NK-92 treated with Interleukin-12 subunit alpha and Interleukin-12 subunit beta, amount 100 ng/mL, for 24 hours (cell line): ENCODE results near the gene CPM.

Experiments
- DNase-seq: peaks from one replicate; lab custom pipeline; 2025; lab: John Stamatoyannopoulos, UW

The CPM gene

DNA sequence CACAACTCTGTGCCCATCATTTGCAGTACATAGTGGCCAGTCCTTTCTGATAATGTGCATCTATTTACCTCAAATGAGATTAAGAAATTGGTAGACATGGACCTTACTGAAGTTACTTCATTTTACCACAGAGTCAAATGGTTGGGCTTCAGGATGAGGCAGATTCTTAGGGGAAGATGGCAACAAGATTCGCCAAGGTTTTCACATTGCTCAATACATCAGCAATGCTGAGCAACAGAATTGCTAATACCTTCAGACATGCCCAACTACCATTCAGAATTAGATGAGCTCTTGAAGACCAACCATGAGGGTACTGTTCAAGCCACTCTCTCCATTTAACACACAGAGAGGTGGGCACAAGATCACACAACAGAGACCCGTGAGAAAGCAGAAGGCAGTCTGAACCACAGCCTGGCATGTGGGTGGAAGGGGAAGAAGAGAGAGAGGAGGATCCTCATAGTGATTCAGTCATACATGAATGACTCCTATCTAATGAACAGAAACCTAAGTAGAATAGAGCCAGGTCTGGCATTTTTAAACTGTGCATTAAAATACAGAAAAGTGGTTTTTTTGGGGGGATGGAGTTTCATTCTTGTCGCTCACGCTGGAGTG, 28.5 kb downstream of the CPM start:
- DNase-seq: no peak

DNA sequence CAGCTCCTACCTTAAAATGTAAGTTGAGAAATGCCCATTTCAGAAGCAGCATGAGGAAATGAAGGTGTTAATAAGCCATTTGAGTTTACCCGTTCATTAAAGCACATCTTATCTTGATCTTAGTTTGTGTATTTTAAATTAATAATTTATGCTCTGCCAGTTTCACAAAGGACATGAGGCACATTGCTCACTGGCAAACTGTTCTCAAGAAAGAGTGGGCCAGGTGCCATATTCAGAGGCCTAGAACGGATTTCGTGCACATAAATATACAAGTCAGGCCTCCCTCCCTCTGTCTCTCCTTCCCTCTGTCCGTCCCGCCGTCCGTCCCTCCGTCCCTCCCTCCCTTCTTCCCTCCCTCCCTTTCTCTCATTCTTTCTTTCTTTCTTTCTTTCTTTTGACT, 29.5 kb downstream of the CPM start:
- DNase-seq: no peak

DNA sequence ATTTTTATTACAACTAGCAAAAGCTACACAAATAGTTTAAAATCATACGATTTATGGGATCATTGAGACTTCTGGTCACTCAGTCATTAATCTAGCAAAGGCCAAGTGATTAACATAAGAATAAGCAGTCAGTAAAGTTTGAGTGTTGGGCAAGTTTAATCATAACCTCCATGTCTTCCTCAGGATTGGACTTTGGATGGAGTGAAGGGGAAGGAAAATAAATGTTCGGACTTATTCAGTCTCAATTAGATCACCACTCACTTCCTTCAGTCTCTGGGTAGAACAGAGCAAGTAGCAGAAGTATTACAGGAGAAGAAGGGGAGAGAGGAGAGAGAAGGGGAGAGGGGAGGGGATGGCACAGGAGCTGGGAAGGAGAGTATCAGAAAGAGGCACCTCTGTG, 31.4 kb downstream of the CPM start:
- no peak for DNase-seq

DNA sequence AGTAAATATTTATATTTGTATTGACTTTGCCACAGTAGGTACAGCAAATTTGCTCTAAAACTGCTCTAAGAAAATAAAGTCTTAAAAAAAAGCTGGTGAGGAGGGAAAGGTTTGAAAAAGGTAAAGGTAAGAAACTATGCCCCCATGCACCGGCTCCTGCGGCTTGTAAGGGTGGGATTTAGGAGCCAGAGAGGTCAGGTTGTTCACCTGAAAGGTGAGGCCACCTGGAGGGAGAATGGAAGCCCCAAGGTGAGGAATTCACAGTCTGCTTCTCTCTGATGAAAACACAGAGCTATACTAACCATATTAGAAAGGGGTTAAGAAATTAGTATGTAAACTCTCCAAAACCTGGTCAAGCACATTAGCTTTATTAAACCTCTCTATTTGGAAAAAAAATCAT, 31.8 kb downstream of the CPM start:
- DNase-seq: no peak

DNA sequence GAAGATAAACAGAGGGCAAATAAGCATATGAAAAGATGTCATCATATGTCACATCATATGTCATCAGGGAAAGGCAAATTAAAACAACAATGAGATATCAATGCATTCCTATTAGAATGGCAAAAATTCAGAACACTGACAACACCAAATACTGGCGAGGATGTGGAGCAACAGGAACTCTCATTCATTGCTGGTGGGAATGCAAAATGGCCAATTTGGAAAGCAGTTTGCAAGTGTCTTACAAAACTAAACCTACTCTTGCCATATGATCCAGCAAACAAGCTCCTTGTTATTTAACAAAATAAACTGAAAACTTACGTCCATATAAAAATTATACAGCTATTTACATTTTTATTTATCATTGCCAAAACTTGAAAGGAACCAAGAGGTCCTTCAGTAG, 32.7 kb downstream of the CPM start:
- no peak for DNase-seq

DNA sequence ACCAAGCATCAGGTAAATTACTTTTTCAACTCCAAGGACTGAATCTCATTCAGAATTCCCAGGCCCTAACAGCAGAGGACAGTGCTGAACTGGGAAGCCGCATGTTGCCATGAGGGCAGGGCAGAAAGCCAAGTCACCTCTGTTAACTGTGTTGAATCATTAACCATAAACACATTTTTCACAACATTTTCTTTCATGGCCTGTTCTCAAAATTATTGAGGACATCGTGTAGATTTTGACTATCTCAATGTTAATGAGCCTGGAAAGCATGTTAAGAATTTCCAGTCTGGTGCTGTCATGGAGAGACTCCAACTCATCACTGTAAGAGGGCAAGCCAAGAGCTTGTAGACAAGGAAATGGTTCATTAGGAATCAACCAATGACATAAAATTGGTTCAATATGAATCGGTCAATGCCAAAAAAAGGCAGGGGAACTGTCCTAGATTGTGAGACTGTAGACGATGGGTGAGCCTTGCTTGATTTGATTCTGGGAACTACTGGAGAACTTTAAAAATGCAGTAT, 33.7 kb downstream of the CPM start:
- no peak for DNase-seq

DNA sequence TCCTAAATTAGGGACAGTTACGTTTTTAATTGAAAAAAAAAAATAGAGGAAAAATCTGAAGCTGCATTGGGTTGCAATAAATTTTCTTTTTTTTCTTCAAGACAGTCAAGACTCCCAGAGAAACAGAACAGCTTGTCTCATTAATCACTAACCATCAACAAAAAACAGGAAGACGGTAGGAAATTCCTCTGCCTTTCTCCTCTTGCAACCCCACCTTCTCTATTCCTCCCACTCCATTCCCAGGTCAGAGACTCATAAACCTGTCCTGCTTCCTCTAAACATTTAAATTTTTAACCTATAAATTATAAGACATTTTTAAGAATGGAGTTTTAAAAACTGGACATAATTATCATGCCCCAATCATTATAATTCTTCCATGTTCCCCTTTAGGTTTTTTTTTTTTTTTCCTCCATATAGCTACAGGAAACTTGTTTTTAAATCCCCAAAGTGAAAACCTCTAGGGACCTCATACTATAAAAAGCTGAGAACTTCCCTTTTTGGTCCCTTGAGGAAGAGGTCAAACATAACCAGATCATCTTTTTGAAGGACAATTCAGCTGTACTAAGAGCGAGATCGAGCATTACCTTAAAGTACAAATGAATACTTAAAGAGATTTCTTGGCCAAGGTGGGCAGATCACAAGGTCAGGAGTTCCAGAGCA, 36.0 kb downstream of the CPM start:
- DNase-seq: no peak

DNA sequence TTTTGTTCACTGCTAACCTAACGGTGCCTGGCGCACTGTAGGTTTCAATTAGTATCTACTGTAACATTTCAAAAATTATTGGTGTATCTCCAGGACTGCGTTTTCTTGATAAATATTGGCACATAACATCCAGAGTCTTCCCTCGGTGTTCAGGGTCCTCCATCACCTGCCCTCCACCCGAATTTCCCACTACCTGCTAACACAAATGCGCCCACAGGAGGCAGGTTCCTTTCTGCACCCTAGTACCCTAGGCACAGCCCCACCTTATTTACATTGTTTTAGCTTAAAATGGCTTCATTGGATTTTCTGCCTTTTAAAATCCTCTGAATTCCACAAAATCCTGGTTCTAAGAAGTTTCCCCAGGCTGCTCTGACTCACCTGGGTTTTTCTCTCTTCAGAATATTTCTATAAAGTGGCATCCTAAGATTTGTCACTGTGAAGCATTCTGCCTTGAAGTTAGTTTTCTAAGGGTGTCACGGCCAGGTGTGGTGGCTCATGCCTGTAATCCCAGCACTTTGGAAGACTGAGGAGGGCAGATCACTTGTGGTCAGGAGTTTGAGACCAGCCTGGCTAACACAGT, 38.6 kb downstream of the CPM start:
- DNase-seq: no peak

DNA sequence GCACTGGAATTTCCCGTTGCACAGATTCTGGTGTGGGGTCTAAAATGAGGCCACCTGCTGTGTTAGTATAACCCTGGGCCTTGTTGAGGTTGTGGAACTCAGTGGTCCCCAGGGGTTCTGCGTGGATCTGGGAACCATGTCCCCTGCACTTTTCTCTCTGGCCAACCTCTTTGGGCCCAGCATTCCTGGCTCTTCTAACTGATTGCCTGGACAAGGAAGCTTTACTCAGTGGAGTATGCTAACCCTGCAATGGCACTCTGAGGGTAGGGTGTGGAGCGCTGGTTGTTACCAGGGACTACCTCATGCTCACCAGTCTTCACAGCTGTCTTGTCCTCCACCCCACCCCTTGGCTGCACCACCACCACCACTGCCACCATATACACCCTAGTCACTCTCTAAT, 39.2 kb downstream of the CPM start:
- DNase-seq: no peak

DNA sequence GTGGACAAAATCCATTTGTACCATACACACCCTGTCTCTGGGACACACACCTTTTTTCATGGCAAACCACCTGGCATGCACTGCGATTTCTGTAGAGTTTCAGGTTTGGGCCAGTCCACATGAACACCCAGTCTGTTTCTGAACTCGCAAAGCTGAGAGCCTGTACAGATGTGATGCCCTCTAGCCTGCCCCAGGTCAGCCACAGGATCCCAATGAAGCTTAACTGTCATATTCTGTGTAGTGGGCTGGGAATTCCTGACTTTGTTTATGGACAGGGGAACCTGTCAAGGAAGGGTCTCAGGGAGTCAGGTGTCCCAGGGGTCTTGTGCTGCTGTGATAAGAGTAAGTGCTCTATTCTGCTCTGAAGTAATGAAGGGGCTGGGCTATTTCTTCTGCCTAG, 39.8 kb downstream of the CPM start:
- no peak for DNase-seq

DNA sequence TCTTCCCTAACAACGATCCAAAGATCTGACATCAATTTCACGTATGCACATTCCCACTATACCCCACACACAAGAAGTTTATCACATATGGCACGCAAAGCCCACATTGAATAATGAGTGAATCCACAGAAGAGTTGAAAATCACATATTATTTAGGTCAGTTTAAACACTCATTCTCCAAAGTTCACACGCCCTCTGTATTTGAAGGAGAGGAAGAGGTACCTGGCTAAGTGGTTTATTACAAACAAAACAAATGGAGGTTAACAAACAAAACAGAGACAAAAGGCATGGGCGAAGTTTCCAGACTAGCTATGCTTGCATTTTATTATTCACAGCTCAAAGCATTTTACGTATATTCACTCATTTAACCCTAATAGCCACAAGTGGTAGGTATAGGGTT, 41.8 kb downstream of the CPM start:
- DNase-seq: no peak

DNA sequence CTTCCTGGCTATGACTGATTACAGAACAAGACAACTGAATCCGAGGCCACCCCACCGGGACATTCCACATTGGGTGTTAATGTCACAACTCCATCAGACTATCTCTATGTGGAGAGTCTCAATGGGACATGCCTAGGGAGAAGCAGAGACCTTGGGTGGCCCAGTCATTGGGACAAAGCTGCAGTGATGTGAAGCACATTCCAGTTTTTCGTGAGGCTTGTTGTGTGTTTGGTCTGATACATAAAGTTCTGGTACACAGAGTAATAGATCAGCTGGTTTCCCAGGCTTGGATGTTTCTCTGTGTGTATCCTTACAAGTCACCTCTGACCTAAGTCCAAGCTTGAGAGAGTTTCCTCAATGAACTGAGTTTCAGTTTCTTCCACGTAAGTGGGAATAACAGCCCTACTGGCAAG, 42.3 kb downstream of the CPM start:
- DNase-seq: no peak

DNA sequence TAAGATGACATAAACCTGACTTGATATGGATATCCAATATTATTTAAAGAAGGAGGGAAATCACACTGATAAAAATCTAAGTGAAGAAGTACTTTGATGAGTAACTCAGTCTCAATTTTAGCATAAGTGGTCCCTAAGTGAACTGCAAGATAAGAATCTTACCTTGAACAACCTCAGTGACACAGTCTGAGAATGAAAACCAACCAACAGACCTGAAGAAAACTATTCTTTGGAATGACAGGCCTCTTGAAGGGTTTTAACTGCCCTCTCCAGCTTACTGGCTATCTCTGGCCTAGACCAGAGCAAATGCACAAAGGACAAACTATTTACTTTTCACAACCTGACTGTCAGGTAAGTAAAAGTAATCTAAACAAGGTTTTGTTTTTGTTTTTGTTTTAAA, 44.7 kb downstream of the CPM start:
- no peak for DNase-seq

DNA sequence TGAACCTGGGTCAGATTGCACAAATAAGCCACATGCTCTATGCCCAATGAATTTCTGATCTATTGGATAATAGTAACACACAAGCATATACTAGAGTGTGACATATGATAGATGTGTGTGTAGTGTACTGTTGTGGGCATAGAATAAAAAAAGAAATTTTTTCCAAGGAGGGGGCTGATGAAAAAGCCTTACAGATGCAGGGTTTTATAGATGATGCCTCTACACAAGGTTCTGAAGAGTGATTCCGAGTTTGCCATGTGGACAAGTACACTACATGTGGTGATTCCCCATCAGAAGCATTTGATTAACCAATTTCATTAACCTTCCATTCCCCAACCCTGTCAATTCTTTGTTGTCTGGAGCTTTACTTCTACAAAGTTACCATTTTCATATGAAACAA, 45.3 kb downstream of the CPM start:
- DNase-seq: no peak

DNA sequence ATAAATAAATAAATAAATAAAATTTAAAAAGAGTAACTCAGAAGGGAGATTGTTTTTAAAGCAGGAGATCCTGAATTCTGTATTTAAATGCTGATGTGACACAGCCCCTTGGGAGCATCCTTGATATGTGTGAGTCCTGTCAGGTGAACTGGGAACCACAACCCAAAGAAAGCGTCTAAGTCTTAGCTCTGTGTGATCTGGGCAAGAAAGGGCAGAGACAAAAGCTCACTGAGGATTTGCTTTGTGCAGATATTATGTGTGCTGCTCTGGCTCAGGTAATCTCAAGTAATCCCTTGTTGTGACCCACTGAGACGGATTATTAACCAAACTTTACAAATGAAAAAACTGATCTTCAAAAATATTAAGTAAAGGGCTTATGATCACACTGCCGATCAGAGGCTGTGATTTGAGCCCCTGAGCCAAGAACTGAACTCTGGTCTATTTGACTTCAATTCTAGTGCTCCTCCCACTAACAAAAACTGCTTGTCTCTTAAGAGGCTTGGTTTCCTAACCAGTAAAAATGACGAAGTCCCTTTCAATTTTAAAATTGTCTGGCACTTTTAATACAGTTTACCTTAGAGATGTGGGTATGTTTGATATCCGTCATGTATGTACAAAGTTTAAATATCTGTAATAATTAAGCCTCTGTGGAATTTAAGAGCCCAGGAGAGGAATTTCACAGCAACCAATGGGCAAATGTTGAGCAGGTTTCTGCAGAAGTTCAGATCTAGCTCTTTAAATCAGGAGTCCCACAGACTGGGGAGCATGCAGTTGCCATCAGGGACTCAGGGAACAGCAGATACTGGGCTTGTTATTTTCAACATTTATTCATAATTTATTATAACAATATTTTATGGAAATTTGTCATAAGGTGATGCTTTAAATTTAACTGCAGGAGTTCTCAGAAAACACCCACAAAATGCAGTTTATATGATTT, 46.1 kb downstream of the CPM start:
- no peak for DNase-seq

DNA sequence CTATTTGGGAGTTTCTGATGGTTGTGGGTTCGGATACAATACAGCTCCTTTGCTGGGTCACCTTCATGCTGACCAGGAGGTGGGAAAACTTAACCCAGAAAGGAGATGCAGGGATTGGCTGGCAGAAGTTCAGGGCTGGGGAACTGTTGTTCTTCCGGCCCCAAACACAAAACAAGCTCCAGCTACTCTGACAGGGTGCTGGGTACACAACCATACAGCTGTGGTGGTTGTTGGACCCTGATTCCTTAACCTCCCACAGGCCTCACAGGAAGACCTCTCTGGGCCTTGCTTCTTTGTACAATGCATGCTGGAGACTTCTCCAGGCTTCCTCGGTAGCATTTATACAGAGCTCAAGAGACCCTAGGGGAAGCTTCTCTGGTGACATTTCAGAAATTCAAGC, 47.6 kb downstream of the CPM start:
- no peak for DNase-seq

DNA sequence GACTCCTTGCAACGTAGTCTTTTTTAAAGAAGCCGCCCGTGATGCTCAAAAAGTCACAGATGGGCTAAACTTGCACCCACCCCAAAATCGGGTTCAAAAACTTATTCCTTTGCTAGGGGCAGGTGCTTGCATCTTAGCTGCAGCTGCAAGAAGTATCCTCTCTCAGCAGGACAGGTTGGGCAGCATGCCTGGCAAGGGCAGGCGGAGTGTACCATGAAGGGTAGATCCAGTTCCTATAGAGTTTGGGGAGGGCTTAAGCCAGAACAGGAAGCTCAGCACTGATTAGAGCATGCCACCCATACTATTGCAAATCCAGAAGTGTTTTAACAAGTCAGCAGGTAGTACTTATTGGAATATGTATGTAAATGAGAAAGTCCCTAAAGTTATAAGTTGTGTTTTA, 48.7 kb downstream of the CPM start:
- no peak for DNase-seq

DNA sequence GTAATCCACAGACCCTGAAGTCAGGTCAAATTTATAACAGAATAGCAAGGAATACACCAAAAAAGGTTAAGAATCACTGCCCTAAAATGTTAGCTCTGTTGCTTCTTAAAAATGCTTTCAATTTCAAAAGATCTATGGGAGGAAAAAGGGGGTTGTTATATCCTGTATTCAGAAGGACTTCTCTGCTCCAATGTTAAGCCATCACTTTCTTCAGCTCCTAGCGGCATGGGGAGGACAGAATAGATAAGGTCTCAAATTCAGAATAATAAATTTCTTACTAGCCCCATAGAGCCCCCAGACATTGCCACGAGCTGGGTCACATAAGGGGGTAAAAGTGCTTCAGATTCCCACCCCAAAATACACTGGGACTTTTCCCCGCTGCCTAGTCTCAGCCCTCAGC, 49.8 kb downstream of the CPM start:
- DNase-seq: no peak

DNA sequence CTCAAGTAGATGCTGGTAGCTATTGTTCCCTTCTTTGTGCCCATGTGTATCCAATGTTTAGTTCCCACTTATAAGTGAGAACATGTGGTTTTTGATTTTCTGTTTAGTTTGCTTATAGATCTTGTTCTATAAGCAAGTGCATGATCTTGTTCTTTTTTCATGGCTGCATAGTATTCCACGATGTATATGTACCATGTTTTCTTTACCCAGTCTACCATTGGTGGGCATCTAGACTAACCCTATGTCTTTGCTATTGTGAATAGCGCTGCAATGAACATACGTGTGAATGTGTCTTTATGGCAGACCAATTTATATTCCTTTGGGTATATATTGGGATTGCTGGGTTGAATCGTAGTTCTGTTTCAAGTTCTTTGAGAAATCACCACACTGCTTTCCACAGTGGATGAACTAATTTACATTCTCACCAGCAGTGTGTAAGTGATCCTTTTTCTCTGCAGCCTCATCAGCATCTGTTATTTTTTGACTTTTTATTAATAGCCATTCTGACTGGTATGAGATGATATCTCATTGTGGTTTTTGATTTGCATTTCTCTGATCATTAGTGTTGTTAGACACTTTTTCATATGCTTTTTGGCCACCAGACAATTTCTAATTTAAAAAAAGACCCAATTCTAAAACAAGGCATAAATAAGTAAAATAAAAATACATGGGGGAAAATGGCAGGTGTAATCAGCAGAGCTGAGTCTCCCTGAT, 50.6 kb downstream of the CPM start:
- no peak for DNase-seq

DNA sequence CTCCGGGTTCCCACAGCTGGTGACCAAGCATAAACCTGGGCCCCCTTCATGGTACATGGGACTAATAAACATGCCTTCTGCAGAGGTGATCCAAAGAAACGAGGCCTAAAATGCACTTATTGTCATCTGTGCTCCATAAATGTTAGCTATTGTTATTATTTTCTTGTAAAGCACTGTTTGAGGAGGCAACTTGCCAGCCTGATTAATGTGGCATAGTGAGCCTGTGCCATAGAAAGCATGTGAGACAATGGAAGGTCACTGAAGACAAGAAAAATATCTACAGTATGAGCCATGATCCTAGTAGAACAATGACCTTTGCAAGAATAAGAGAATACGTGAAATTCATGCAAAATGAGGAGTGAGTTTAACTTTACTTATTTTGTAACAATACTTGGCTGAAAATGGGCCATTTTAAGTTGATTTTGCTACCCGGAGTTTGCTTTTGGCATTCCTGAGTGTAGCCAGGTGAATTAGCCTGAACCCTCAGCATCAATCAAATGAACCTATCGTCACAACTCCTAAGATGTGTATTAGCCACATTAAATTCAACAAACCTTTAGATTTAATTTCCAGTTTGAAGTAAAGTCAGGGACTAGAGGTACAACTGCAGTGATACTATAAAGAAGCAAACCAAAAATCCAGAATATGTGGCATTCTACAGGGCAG, 52.2 kb downstream of the CPM start:
- no peak for DNase-seq

DNA sequence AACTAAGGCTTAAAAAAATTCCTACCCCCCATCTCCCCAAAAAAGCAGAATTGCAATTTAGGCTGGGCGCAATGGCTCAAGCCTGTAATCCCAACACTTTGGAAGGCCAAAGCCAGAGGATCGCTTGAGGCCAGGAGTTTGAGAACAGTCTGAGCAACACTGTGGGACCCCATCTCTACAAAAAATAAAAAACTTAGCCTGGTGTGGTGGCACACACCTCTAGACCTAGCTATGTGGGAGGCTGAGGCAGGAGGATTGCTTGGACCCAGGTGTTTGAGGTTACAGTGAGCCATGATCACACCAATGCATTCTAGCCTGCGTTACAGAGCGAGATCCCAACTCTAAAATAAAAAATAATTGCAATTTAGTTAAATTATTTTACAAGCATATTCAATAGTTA, 54.1 kb downstream of the CPM start:
- no peak for DNase-seq
